SK-N-SH (cell line): ENCODE data around the gene HSF4. TPM values are rescaled to one million over a fixed set of nuclear protein-coding genes. Genes with fewer than 3 reads are reported as not detected.
A peak's percentile ranks its signal among the peaks of the same experiment; 100 is the strongest.

Experiments
- CTCF ChIA-PET: fragments of 300-600, 350-600 bp; formaldehyde crosslinking; extraction: SDS; loops from one replicate; lab custom pipeline; 2021; lab: Yijun Ruan, JAX
- POLR2A ChIA-PET: fragments of 350-600 bp; sonication (Branson Sonifier 250); formaldehyde crosslinking; extraction: SDS; loops from one replicate; lab custom pipeline; 2020; ENCODE audit warnings: antibody characterized with exemption, inconsistent platforms; lab: Yijun Ruan, JAX
- DNase-seq: peaks from one replicate; pipeline ENCODE4 v3.0.0; 2012
- H2AFZ ChIP-seq: fragments of 200-600 bp; sonication (generic); 2 replicates; pipeline ENCODE4 v1.8.1; 2016; ENCODE audit warnings: antibody characterized with exemption, mild to moderate bottlenecking, low read depth
- H3F3A ChIP-seq: fragments of 200-600 bp; sonication (generic); replicated peaks from 2 replicates; pipeline ENCODE3; 2016; ENCODE audit warnings: antibody characterized with exemption, mild to moderate bottlenecking; ENCODE audit not compliant: insufficient read depth
- H3K27ac ChIP-seq, 2 experiments: fragments of 200-500 bp in 1 of 2; fragments of 200-600 bp in 1 of 2; sonication (Bioruptor generic) in 1 of 2; sonication (generic), shearing (Covaris generic) in 1 of 2; 2 replicates each; pipeline versions ENCODE4 v1.5.1 to v1.6.1; 2014 to 2016; ENCODE audit warnings: low read depth in 2 of 2, inconsistent platforms in 1 of 2, low read length in 1 of 2, mild to moderate bottlenecking in 1 of 2, mixed read lengths in 1 of 2
- H3K27me3 ChIP-seq: fragments of 200-600 bp; sonication (generic), shearing (Covaris generic); 2 replicates; pipeline ENCODE4 v1.6.1; 2016; ENCODE audit warnings: mixed run types; ENCODE audit not compliant: insufficient read depth
- H3K36me3 ChIP-seq, 2 experiments: fragments of 200-500 bp in 1 of 2; fragments of 200-600 bp in 1 of 2; sonication (Bioruptor generic) in 1 of 2; sonication (generic) in 1 of 2; replicated peaks in 1 of 2; 2 replicates each; pipeline versions ENCODE3 to v1.5.1; 2014 to 2016; ENCODE audit warnings: low read length in 1 of 2, mild to moderate bottlenecking in 1 of 2; ENCODE audit not compliant: insufficient read depth in 2 of 2, control insufficient read depth in 1 of 2
- H3K4me1 ChIP-seq, 2 experiments: fragments of 200-500 bp in 1 of 2; fragments of 200-600 bp in 1 of 2; sonication (Bioruptor generic) in 1 of 2; sonication (generic), shearing (Covaris generic) in 1 of 2; 2 replicates each; pipeline versions ENCODE4 v1.5.1 to v1.6.1; 2014 to 2016; ENCODE audit warnings: low read depth in 1 of 2, low read length in 1 of 2, mixed run types in 1 of 2; ENCODE audit not compliant: insufficient read depth in 2 of 2, control insufficient read depth in 1 of 2
- H3K4me2 ChIP-seq: fragments of 200-600 bp; sonication (generic), shearing (Covaris generic); 2 replicates; pipeline ENCODE4 v1.6.1; 2017; ENCODE audit warnings: mixed run types
- H3K4me3 ChIP-seq, 2 experiments: fragments of 200-500 bp in 1 of 2; fragments of 200-600 bp in 1 of 2; sonication (Bioruptor generic) in 1 of 2; sonication (generic), shearing (Covaris generic) in 1 of 2; 2 replicates each; pipeline versions ENCODE4 v1.5.1 to v1.8.1; 2014 to 2016; ENCODE audit warnings: low read depth in 2 of 2, inconsistent platforms in 1 of 2, low read length in 1 of 2, mild to moderate bottlenecking in 1 of 2, mixed read lengths in 1 of 2, moderate library complexity in 1 of 2
- H3K79me2 ChIP-seq: fragments of 200-600 bp; sonication (generic); 2 replicates; pipeline ENCODE4 v1.8.1; 2017; ENCODE audit warnings: mild to moderate bottlenecking; ENCODE audit not compliant: insufficient read depth
- H3K9ac ChIP-seq: fragments of 200-600 bp; sonication (generic); 2 replicates; pipeline ENCODE4 v1.6.1; 2017; ENCODE audit warnings: mixed run types
- H3K9me2 ChIP-seq: fragments of 200-600 bp; sonication (generic); 2 replicates; pipeline ENCODE4 v1.6.1; 2017; ENCODE audit warnings: mixed run types
- H3K9me3 ChIP-seq: fragments of 200-600 bp; sonication (generic); 2 replicates; pipeline ENCODE4 v1.6.1; 2017; ENCODE audit warnings: mixed run types, mild to moderate bottlenecking, moderate library complexity
- H4K20me1 ChIP-seq: fragments of 200-600 bp; sonication (generic); 2 replicates; pipeline ENCODE4 v1.6.1; 2017; ENCODE audit warnings: mild to moderate bottlenecking, mixed run types; ENCODE audit not compliant: insufficient read depth
- CHD2 ChIP-seq: fragments of 150-350 bp; IDR thresholded peaks from 2 replicates; pipeline ENCODE4 v1.6.1; 2018; ENCODE audit warnings: low read length; ENCODE audit not compliant: partially characterized antibody
- CTCF ChIP-seq: fragments of 200-600 bp; sonication (generic); IDR thresholded peaks from 2 replicates; pipeline ENCODE4 v1.6.1; 2017; ENCODE audit warnings: antibody characterized with exemption, mild to moderate bottlenecking, moderate library complexity
- ELF1 ChIP-seq: IDR thresholded peaks from 2 replicates; pipeline ENCODE4 v1.4.0; 2012
- EP300 ChIP-seq, 2 experiments: IDR thresholded peaks; 2 replicates each; pipeline versions ENCODE4 v1.4.0 to v1.6.1; 2012; ENCODE audit warnings: borderline replicate concordance in 1 of 2, low read depth in 1 of 2, low read length in 1 of 2
- EZH2phosphoT487 ChIP-seq: fragments of 200-600 bp; sonication (generic); IDR thresholded peaks from 2 replicates; pipeline ENCODE4 v1.6.1; 2017; ENCODE audit warnings: low read depth, mixed run types, mild to moderate bottlenecking, antibody characterized with exemption, moderate library complexity, borderline replicate concordance
- FOSL2 ChIP-seq: IDR thresholded peaks from 2 replicates; pipeline ENCODE4 v1.4.0; 2012; ENCODE audit warnings: low read depth, mild to moderate bottlenecking, moderate library complexity, borderline replicate concordance
- GABPA ChIP-seq: IDR thresholded peaks from 2 replicates; pipeline ENCODE4 v1.4.0; 2012; ENCODE audit warnings: low read depth, mild to moderate bottlenecking
- MAX ChIP-seq: IDR thresholded peaks from 2 replicates; pipeline ENCODE4 v1.4.0; 2012; ENCODE audit warnings: low read depth
- NRF1 ChIP-seq: IDR thresholded peaks from 2 replicates; pipeline ENCODE4 v1.6.1; 2012; ENCODE audit warnings: low read depth, mild to moderate bottlenecking, low read length
- PBX3 ChIP-seq: IDR thresholded peaks from 2 replicates; pipeline ENCODE4; 2012
- POLR2AphosphoS5 ChIP-seq: IDR thresholded peaks from 2 replicates; pipeline ENCODE4 v1.6.1; 2012; ENCODE audit warnings: low read depth, low read length
- RCOR1 ChIP-seq: fragments of 150-350 bp; IDR thresholded peaks from 2 replicates; pipeline ENCODE4 v1.6.1; 2017; ENCODE audit warnings: antibody characterized with exemption, low read length
- REST ChIP-seq: IDR thresholded peaks from 2 replicates; pipeline ENCODE4 v1.6.1; 2012; ENCODE audit warnings: mild to moderate bottlenecking, low read depth, low read length, moderate library complexity
- SIN3A ChIP-seq: IDR thresholded peaks from 2 replicates; pipeline ENCODE4 v1.6.1; 2012; ENCODE audit warnings: low read depth, mild to moderate bottlenecking, low read length, moderate library complexity, borderline replicate concordance
- SMC3 ChIP-seq: IDR thresholded peaks from 2 replicates; pipeline ENCODE4 v1.6.1; 2012; ENCODE audit warnings: low read depth, low read length, improper control_type of control experiment
- TEAD4 ChIP-seq: IDR thresholded peaks from 2 replicates; pipeline ENCODE4 v1.4.0; 2012; ENCODE audit warnings: mild to moderate bottlenecking, borderline replicate concordance; ENCODE audit not compliant: insufficient read depth
- ZBTB33 ChIP-seq: IDR thresholded peaks from 2 replicates; pipeline ENCODE4 v1.4.0; 2012; ENCODE audit warnings: low read depth, borderline replicate concordance
- WGBS: methylation state at CpG from one replicate; pipeline ENCODE4 v1.1.6; 2017; ENCODE audit warnings: low lambda C conversion rate; 5-methylcytosine and 5-hydroxymethylcytosine counted together
- polyA plus RNA-seq, 3 experiments: library from polyadenylated mRNA; depleted of rRNA; stranded (reverse); fragments of >200 nt; gene quantifications; 2 replicates each; pipeline ENCODE4 v1.2.3, GENCODE V29; 2012

HSF4 gene
- polyA plus RNA-seq, 1 of the 3 experiments (the other 2 are of a cell fraction): 33.4 TPM

- Histone ChIP-seq H4K20me1 (no peaks in the 10 kb centered on the region; the same call in 1 of the 2 replicates), H3K4me1 (peaks cover 22 to 26% of the 10 kb centered on the region in 2 experiments), H3K4me3 (peak overlapping the region in 1 of 2 experiments; percentile 48; a peak in 2 of 4 replicates), H3K9ac (no peak overlapping the region), H3K9me3 (no peaks in the 10 kb centered on the region), H3K27ac (peak overlapping the region in 1 of 2 experiments; percentile 57; a peak in 2 of 4 replicates), H3F3A (peaks cover 33% of the 10 kb centered on the region), H3K36me3 (no peaks in the 10 kb centered on the region), H3K79me2 (peaks cover 18% of the 10 kb centered on the region), H3K9me2 (no peaks in the 10 kb centered on the region), H3K27me3 (no peaks in the 10 kb centered on the region), H3K4me2 (peak overlapping the region; percentile 92), H2AFZ (no peak overlapping the region)
- TF ChIP-seq CTCF: 0 out of 2 replicates have a peak, but pooled peaks have one; percentile 2
- no peak for TF ChIP-seq PBX3
- WGBS: 58% methylated on average over 11 of the region's 12 CpGs
- no peak for DNase-seq
- ChIA-PET CTCF (interaction anchor here (0.7 to 4.2 kb wide), 19 partner anchors 9 to 290 kb away, joined by 3 to 27 read pairs (median 5); partner anchors contain the start of genes CES3, NOL3 and ZDHHC1), POLR2A (interaction anchor here (0.8 to 2.0 kb wide), 4 partner anchors 10 to 41 kb away, joined by 4 to 12 read pairs (median 6); partner anchors contain the start of gene TMEM208)
Measured at GRCh38 chr16:67185651-67186134, 21.1 kb downstream of the HSF4 start.

GRCh38 chr16:67186550-67186950, 22.0 kb downstream of the HSF4 start:
- Histone ChIP-seq H3K27ac (peak overlapping the region in 1 of 2 experiments; percentile 57; a peak in 3 of 4 replicates), H3K4me2 (peak overlapping the region; percentile 92), H3K9ac (no peak overlapping the region), H3K9me3 (no peaks in the 10 kb centered on the region), H3K4me1 (peaks cover 21 to 25% of the 10 kb centered on the region in 2 experiments), H3K9me2 (no peaks in the 10 kb centered on the region), H3K79me2 (peaks cover 18% of the 10 kb centered on the region), H4K20me1 (no peaks in the 10 kb centered on the region), H2AFZ (no peak overlapping the region), H3K36me3 (no peaks in the 10 kb centered on the region), H3K4me3 (peak overlapping the region in 1 of 2 experiments; percentile 36; a peak in 2 of 4 replicates), H3F3A (peaks cover 30% of the 10 kb centered on the region), H3K27me3 (no peaks in the 10 kb centered on the region)
- POLR2A ChIA-PET: no interaction called here
- CTCF ChIA-PET: interaction anchor here (1.2 to 2.3 kb wide), 3 partner anchors 168 to 232 kb away, joined by 4 to 12 read pairs (median 6); partner anchors contain the start of gene CES3
- DNase-seq: no peak
- 13% methylated on average over 4 of the region's 5 CpGs for WGBS
- TF ChIP-seq EP300 (IDR thresholded peaks at IDR 0.05; ENCODE audit: borderline replicate concordance in 1 of 2, low read depth in 1 of 2, low read length in 1 of 2) (no peak), GABPA (no peak), NRF1 (no peak), ZBTB33 (no peak), REST (peak; percentile 48; the same call in 1 of the 2 replicates), MAX (peak; percentile 63; the same call in 1 of the 2 replicates), SMC3 (no peak), TEAD4 (no peak), ELF1 (no peak), POLR2AphosphoS5 (no peak), EZH2phosphoT487 (no peak), SIN3A (peak; percentile 65; the same call in 1 of the 2 replicates), FOSL2 (peak; percentile 62; the same call in 1 of the 2 replicates), RCOR1 (no peak), CHD2 (no peak)
